Measurements from ENCODE around the gene PTPRR. TPM values are rescaled to one million over a fixed set of nuclear protein-coding genes. Genes with fewer than 3 reads are reported as not detected.

Gene PTPRR
- total and polyA plus RNA-seq, 2 donors (not counting 1 experiment from before 2014, with no cell fraction given), result 0.44 to 0.50 TPM

DNA sequence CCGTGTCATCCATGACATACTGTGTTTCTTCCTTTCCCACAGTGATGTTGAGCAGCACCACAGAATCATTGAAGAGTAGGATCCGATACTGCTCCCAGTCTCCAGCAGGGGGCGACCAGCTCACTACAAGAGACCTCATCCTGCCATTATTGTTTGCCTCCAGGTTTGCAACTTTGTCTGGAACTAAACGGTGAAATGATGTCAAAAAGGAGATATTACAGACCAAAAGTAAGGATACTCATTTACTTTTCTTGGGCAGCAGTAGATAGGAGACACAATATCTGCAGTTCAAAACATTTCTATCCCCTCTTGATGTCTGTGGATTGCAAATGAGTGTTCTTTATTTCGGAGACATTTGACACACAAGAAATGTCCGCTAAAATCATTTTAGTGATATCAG lies 330.5 kb downstream of the PTPRR start:
- TF ChIP-seq EZH2 (IDR thresholded peaks at IDR 0.05; ENCODE audit: low read length, missing control alignments) (no peak), CTCF (conservative IDR thresholded peaks at IDR 0.05 in 1 of 2, IDR thresholded peaks at IDR 0.05 in 1 of 2; ENCODE audit: low read depth in 1 of 2, low read length in 2 of 2) (peak; percentile 76 to 95)
- no peaks in the 10 kb centered on the region for H3K4me1 ChIP-seq (ENCODE audit: control insufficient read depth, extremely low read depth, insufficient read depth, low read length)
- no peaks in the 10 kb centered on the region for H3K79me2 ChIP-seq (ENCODE audit: control insufficient read depth, insufficient read depth, low read length)
- no peak overlapping the region for H3K9ac ChIP-seq (ENCODE audit: insufficient read depth, low read length)
- H3K4me3 ChIP-seq (replicated peaks in 1 of 4; ENCODE audit: control extremely low read depth in 1 of 4, insufficient read depth in 1 of 4, low read depth in 3 of 4, low read length in 4 of 4), result no peak overlapping the region
- H3K27ac ChIP-seq (ENCODE audit: insufficient read depth, low read length), result no peak overlapping the region
- peak; percentile 73 to 81 for DNase-seq (ENCODE audit: low read depth in 2 of 2)
- H2AFZ ChIP-seq (ENCODE audit: low read length), result peak overlapping the region; percentile 62
- H3K4me2 ChIP-seq (ENCODE audit: extremely low read depth, insufficient read depth, low read length), result no peak overlapping the region
- no peaks in the 10 kb centered on the region for H4K20me1 ChIP-seq (ENCODE audit: control insufficient read depth, extremely low read depth, insufficient read depth, low read length)
- H3K9me3 ChIP-seq (ENCODE audit: control insufficient read depth, insufficient read depth, low read depth, low read length), result no peaks in the 10 kb centered on the region
- H3K27me3 ChIP-seq (ENCODE audit: control insufficient read depth, insufficient read depth, low read length), result no peaks in the 10 kb centered on the region
- H3K36me3 ChIP-seq (ENCODE audit: control insufficient read depth, insufficient read depth, low read length), result no peaks in the 10 kb centered on the region

Other genes with a start within 250 kb of the PTPRR start
- gene TSPAN8, start 237.3 kb upstream of the PTPRR start, total RNA-seq, result under 0.01 and 0.17 TPM in 2 replicates
- gene TSPAN8, start 237.3 kb upstream of the PTPRR start, polyA plus RNA-seq, result 0.07 TPM in 1 of 2 replicates, not detected in the other

Data from fibroblast of lung (primary cell).